Endothelial cell of umbilical vein (primary cell): Measurements from ENCODE around the gene GRM7. TPM values are rescaled to one million over a fixed set of nuclear protein-coding genes. Genes with fewer than 3 reads are reported as not detected.

Experiments used
- BruUV-seq: library from RNA; stranded (reverse); fragments of 400-500 nt; replicated peaks from 2 replicates; lab custom pipeline; 2021; lab: Mats Ljungman, UMichigan
- CTCF ChIA-PET: fragments of 300-600, 350-600 bp; sonication (Branson Sonifier 250); formaldehyde crosslinking; loops from one replicate; lab custom pipeline; 2021; ENCODE audit warnings: antibody characterized with exemption, inconsistent platforms; lab: Charles Lee
- POLR2A ChIA-PET: fragments of 300-600, 350-600 bp; sonication (Branson Sonifier 250); formaldehyde crosslinking; loops from one replicate; lab custom pipeline; 2021; ENCODE audit warnings: antibody characterized with exemption, inconsistent platforms; lab: Charles Lee
- DNase-seq: peaks from one replicate; pipeline ENCODE4 v3.0.0-alpha.2; 2011; ENCODE audit warnings: low read depth, low spot score
- FAIRE-seq: peaks from 2 replicates; lab custom pipeline; 2011; peaks lifted over from hg19 to GRCh38; lab: Jason Lieb, UNC
- H2AFZ ChIP-seq: 2 replicates; pipeline ENCODE4 v1.6.0; 2012; ENCODE audit warnings: low read depth, low read length, control low read depth, inconsistent platforms
- H3K27ac ChIP-seq: 2 replicates; pipeline ENCODE4 v1.5.1; 2011; ENCODE audit warnings: low read depth, mild to moderate bottlenecking, control low read depth, low read length, moderate library complexity; ENCODE audit not compliant: insufficient read depth
- H3K27me3 ChIP-seq, 2 experiments: 2 replicates each; pipeline versions ENCODE4 v1.6.0 to v1.6.1; 2011; ENCODE audit warnings: low read length in 2 of 2, mixed read lengths in 1 of 2; ENCODE audit not compliant: control insufficient read depth in 2 of 2, insufficient read depth in 2 of 2
- H3K36me3 ChIP-seq, 2 experiments: 2 replicates in 1 of 2; 3 replicates in 1 of 2; pipeline ENCODE4 v1.5.1; 2011; ENCODE audit warnings: low read length in 2 of 2, mild to moderate bottlenecking in 1 of 2, moderate library complexity in 1 of 2; ENCODE audit not compliant: control insufficient read depth in 2 of 2, insufficient read depth in 2 of 2; ENCODE audit errors: extremely low read depth in 1 of 2
- H3K4me1 ChIP-seq: 3 replicates; pipeline ENCODE4 v1.5.1; 2011; ENCODE audit warnings: mild to moderate bottlenecking, low read length; ENCODE audit not compliant: control insufficient read depth, insufficient read depth; ENCODE audit errors: extremely low read depth
- H3K4me2 ChIP-seq: 2 replicates; pipeline ENCODE4 v1.6.1; 2011; ENCODE audit warnings: low read length, control low read depth, mixed read lengths; ENCODE audit not compliant: insufficient read depth
- H3K4me3 ChIP-seq, 3 experiments: fragments of 200-600 bp in 1 of 3; sonication (generic), shearing (Covaris generic) in 1 of 3; replicated peaks in 1 of 3; 2 replicates each; pipeline ENCODE4 v1.5.1; 2011 to 2016; ENCODE audit warnings: control low read depth in 3 of 3, low read length in 3 of 3, mild to moderate bottlenecking in 2 of 3, inconsistent platforms in 1 of 3, low read depth in 1 of 3, moderate library complexity in 1 of 3; ENCODE audit not compliant: insufficient read depth in 1 of 3
- H3K79me2 ChIP-seq: 2 replicates; pipeline ENCODE4 v1.6.0; 2012; ENCODE audit warnings: low read length, inconsistent platforms; ENCODE audit not compliant: control insufficient read depth, insufficient read depth
- H3K9ac ChIP-seq: replicated peaks from 2 replicates; pipeline ENCODE3; 2011; ENCODE audit warnings: low read length, control low read depth; ENCODE audit not compliant: insufficient read depth; ENCODE audit errors: extremely low read depth
- H3K9me1 ChIP-seq: replicated peaks from 3 replicates; pipeline ENCODE4 v1.6.0; 2011; ENCODE audit warnings: mild to moderate bottlenecking, low read length; ENCODE audit not compliant: control insufficient read depth, insufficient read depth; ENCODE audit errors: extremely low read depth
- H3K9me3 ChIP-seq: replicated peaks from 2 replicates; pipeline ENCODE4 v1.5.1; 2012; ENCODE audit warnings: low read length, inconsistent platforms; ENCODE audit not compliant: control insufficient read depth, insufficient read depth
- H4K20me1 ChIP-seq: replicated peaks from 2 replicates; pipeline ENCODE3; 2011; ENCODE audit warnings: mild to moderate bottlenecking, low read length; ENCODE audit not compliant: control insufficient read depth, insufficient read depth; ENCODE audit errors: extremely low read depth
- CTCF ChIP-seq, 2 donors: IDR thresholded peaks; 1 replicate in 1 of 2; 2 replicates in 1 of 2; pipeline ENCODE4 v1.5.1; 2011; ENCODE audit warnings: low read length in 2 of 2, mild to moderate bottlenecking in 2 of 2, moderate library complexity in 2 of 2, control low read depth in 1 of 2, inconsistent platforms in 1 of 2, low read depth in 1 of 2; ENCODE audit not compliant: insufficient read depth in 1 of 2; ENCODE audit errors: extremely low read depth in 1 of 2
- EZH2 ChIP-seq: IDR thresholded peaks from 2 replicates; pipeline ENCODE4 v1.6.1; 2012; ENCODE audit warnings: borderline replicate concordance, low read depth, mild to moderate bottlenecking, moderate library complexity, low read length, inconsistent platforms; ENCODE audit not compliant: severe bottlenecking
- FOS ChIP-seq: IDR thresholded peaks from 2 replicates; pipeline ENCODE4 v1.6.1; 2011; ENCODE audit warnings: mild to moderate bottlenecking, low read length, moderate library complexity, borderline replicate concordance; ENCODE audit not compliant: insufficient read depth
- GATA2 ChIP-seq: IDR thresholded peaks from 2 replicates; pipeline ENCODE4 v1.7.0; 2011; ENCODE audit warnings: low read depth, mild to moderate bottlenecking, moderate library complexity, mixed read lengths, low read length; ENCODE audit not compliant: insufficient read length, insufficient read depth
- JUN ChIP-seq: IDR thresholded peaks from 2 replicates; pipeline ENCODE4 v1.6.1; 2011; ENCODE audit warnings: borderline replicate concordance, low read depth; ENCODE audit not compliant: insufficient read length, insufficient read depth
- MAX ChIP-seq: IDR thresholded peaks from 2 replicates; pipeline ENCODE4 v1.6.1; 2011; ENCODE audit not compliant: insufficient read depth, insufficient read length
- MYC ChIP-seq: IDR thresholded peaks from one replicate; pipeline ENCODE4 v1.6.1; 2011; ENCODE audit warnings: mild to moderate bottlenecking, low read depth, low read length
- POLR2A ChIP-seq: IDR thresholded peaks from 2 replicates; pipeline ENCODE4 v1.6.1; 2012; ENCODE audit warnings: low read depth, mild to moderate bottlenecking, control low read depth, low read length
- POLR2AphosphoS5 ChIP-seq: IDR thresholded peaks from 2 replicates; pipeline ENCODE4 v1.6.1; 2012; ENCODE audit warnings: low read depth, mild to moderate bottlenecking, control low read depth, low read length, moderate library complexity; ENCODE audit not compliant: insufficient read depth
- dilution Hi-C: fragments of 300-500 bp; cut with MboI; formaldehyde crosslinking; loops from one replicate; pipeline ENCODE4 v1.15.0; 2019; ENCODE audit warnings: low sequenced_read_pairs; ENCODE audit not compliant: extremely low pct_ligation_motif_present
- intact Hi-C: fragments of 100-400 bp; cut with micrococcal nuclease; formaldehyde crosslinking; loops from one replicate; pipeline ENCODE4 v1.10.0; 2022
- polyA plus RNA-seq, 4 experiments: library from polyadenylated mRNA; depleted of rRNA in 3 of 4; stranded (reverse) in 3 of 4; unstranded in 1 of 4; fragments of >200 nt; gene quantifications; 2 replicates each; pipeline versions ENCODE4 v1.2.1 to v1.2.3, GENCODE V29; 2011 to 2012; ENCODE audit warnings: missing spikeins in 1 of 4
- total RNA-seq: library from RNA; stranded (reverse); gene quantifications from 2 replicates; pipeline ENCODE4 v1.2.3, GENCODE V29; 2021

Gene GRM7
- total and polyA plus RNA-seq, 2 donors (not counting 3 experiments of a cell fraction or from before 2014, with no cell fraction given) = 0.12 TPM; not detected in 1

GRCh38 chr3:7397097-7397496 is 536.2 kb downstream of the GRM7 start:
- H3K27me3 ChIP-seq = no peaks in the 10 kb centered on the region
- no peaks in the 10 kb centered on the region for H4K20me1 ChIP-seq
- DNase-seq = peak; percentile 29
- H3K4me3 ChIP-seq = no peak overlapping the region
- H3K9ac ChIP-seq = no peak overlapping the region
- POLR2A ChIA-PET = no interaction called here
- no peak overlapping the region for H2AFZ ChIP-seq
- BruUV-seq = no TSS peak
- CTCF ChIA-PET = no interaction called here
- intact Hi-C loops = no loop called here
- no peaks in the 10 kb centered on the region for H3K9me1 ChIP-seq
- TF ChIP-seq MYC (no peak), MAX (no peak), EZH2 (no peak), GATA2 (peak; percentile 35), CTCF (IDR thresholded peaks at IDR 0.05; ENCODE audit: extremely low read depth in 1 of 2, insufficient read depth in 1 of 2, low read depth in 1 of 2, low read length in 2 of 2) (no peak), JUN (no peak), POLR2AphosphoS5 (no peak), POLR2A (no peak), FOS (peak; percentile 49)
- no peaks in the 10 kb centered on the region for H3K36me3 ChIP-seq
- H3K4me1 ChIP-seq = no peaks in the 10 kb centered on the region
- no peaks in the 10 kb centered on the region for H3K79me2 ChIP-seq
- dilution Hi-C loops = no loop called here
- no peak overlapping the region for H3K4me2 ChIP-seq
- no peak overlapping the region for H3K27ac ChIP-seq
- no peak for FAIRE-seq
- no peaks in the 10 kb centered on the region for H3K9me3 ChIP-seq
